Measurements from ENCODE around the gene NUPR1.

- no peak for TF ChIP-seq CTCF (IDR thresholded peaks at IDR 0.05)
- no peak for TF ChIP-seq POLR2A (IDR thresholded peaks at IDR 0.05)
Measured at GRCh38 chr16:28497386-28497785, 41.4 kb downstream of the NUPR1 start.
